PFSK-1 (cell line): Measurements from ENCODE around the gene ACP2.

Experiments used
- FOXP2 ChIP-seq: optimal IDR thresholded peaks from 2 replicates; pipeline ENCODE3; 2011; ENCODE audit warnings: borderline replicate concordance, control low read depth, inconsistent platforms; ENCODE audit not compliant: insufficient read depth; ENCODE audit errors: extremely low read length, extremely low read depth
- POLR2AphosphoS5 ChIP-seq: IDR thresholded peaks from 2 replicates; pipeline ENCODE4 v1.6.1; 2012; ENCODE audit warnings: low read depth, mild to moderate bottlenecking, control low read depth, low read length, moderate library complexity
- REST ChIP-seq, 2 experiments: IDR thresholded peaks; 2 replicates each; pipeline versions ENCODE4 v1.6.1 to v1.8.0; 2011 to 2012; ENCODE audit warnings: low read depth in 2 of 2, low read length in 2 of 2, control low read depth in 1 of 2, inconsistent platforms in 1 of 2, mild to moderate bottlenecking in 1 of 2, moderate library complexity in 1 of 2; ENCODE audit not compliant: insufficient read depth in 1 of 2
- SIN3A ChIP-seq: IDR thresholded peaks from 2 replicates; pipeline ENCODE4 v1.6.1; 2012; ENCODE audit warnings: mild to moderate bottlenecking, low read length, moderate library complexity, borderline replicate concordance; ENCODE audit not compliant: insufficient read depth
- TAF1 ChIP-seq: IDR thresholded peaks from 2 replicates; pipeline ENCODE4 v1.6.1; 2012; ENCODE audit warnings: low read length, control low read depth, borderline replicate concordance; ENCODE audit not compliant: insufficient read depth

- TF ChIP-seq TAF1 (no peak), POLR2AphosphoS5 (no peak), REST (IDR thresholded peaks at IDR 0.05; ENCODE audit: insufficient read depth in 1 of 2, low read depth in 2 of 2, low read length in 2 of 2) (no peak), SIN3A (no peak), FOXP2 (no peak)
These were observed 41.2 kb downstream of the ACP2 start for GRCh38 chr11:47207459-47207858.
